ENCODE measurements around the gene SNX32.

SNX32 gene

GRCh38 chr11:65869643-65870306 lies 36.0 kb downstream of the SNX32 start:
- no peak for DNase-seq

GRCh38 chr11:65870307-65870658 lies 36.5 kb downstream of the SNX32 start:
- DNase-seq: no peak

DNA sequence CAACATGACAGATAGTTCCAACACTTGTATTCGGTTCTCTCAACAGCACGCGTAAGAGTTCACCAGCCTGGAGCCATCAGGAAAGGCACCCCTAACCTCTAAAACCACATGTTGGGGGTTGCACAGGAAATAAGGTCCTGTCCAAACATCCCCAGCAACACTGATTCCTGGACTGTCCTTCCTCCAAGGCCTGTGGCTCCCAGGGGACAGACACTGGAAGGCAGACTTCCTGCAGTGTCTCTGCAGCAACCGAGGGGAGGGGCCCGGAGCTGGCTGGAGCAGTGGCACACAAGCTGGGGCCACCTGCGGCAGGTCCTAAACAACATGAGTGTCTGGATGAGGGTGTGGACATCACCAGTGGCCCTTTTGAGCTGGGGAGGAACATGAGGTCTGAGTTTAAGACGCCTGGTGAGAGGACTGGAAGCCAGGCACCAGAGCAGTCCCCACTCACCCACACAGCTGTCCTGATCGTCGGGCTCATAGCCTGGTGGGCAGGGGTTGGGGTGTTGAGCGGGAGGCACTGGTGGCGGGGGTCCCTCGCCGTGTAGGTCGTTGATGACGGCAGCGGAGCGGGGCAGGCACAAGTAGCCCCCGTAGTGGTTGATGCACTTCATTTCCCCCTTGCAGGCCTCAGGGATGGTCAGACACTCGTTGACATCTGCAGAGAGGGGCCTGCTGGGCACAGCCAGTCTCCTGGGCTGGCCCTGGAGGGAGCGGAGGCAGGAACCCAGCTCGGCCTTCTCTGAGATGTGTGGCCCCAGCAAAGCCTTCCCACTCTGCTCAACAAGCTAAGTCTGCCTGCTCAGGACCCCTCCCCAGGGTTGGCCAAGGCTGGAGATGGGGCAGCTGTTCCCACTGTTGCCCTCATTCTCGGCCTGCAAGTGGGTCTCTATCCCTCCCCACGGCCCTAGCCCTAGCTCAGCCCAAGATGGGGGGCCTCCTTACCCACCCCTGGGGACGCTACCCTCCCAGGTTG lies 37.2 kb downstream of the SNX32 start:
- no peak for DNase-seq

GRCh38 chr11:65871811-65872548 lies 38.2 kb downstream of the SNX32 start:
- DNase-seq: no peak

DNA sequence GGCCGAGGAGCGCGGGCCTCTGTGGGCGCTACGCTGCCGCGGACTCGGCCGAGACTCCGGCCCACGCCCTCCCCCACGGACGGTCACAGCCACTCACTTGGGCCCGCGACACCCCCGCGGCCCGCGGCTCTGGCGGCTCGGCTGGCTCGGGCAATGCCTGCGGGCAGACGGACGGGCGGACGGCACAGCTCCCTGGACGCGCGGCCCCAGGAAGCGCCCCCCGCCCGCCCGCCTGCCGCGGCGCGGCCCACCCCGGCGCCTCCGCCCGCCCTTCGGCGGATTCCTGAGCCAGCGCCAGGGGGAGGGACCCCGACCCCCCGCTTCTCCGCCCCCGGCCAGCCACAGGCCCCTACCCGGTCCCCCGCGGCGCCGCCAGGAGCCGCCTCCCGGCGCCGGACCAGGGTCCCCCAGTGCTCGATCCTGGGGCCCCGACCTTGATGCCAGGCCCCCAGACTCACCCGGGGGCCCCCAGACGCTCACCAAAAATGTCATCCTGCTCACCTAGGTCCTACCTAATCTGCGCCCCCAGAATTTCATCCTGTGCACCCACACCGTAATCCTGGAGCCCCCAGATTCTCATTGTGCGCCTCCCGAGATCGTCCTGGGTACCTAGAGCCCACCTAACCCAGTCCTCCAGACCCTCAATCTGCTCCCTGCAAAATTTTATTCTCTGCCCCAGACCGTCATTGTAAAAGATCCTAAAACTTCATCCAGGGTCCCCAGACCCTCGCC lies 39.0 kb downstream of the SNX32 start, which contains the start of gene EFEMP2:
TSS of gene EFEMP2 (minus strand) at position 215 of the 732 bp plus-strand sequence. CDS start 446 bp downstream, outside the sequence.
- DNase-seq: no peak

GRCh38 chr11:65873318-65874156 lies 39.8 kb downstream of the SNX32 start:
- DNase-seq: peak; percentile 71

DNA sequence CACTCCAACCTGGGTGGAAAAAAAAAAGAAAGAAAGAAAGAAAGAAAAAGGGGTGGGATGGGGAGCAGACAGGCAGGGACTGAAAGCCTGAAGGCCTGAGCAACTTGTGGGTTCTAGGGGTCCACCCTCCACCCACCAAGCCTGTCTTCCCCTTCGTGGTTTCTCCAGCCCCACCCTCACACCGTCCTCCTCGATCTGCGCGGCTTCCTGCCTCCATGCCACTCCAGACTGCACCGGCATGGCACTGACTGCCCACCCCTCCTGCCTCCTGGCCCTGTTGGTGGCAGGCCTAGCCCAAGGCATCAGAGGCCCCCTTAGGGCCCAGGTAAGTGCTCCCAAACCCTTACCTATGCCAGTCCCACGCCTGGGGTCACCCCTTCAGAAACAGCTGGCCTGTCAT lies 45.9 kb downstream of the SNX32 start, which contains the start of gene CTSW:
TSS of gene CTSW (plus strand) at position 221 of the 400 bp plus-strand sequence. CDS start at position 239, 18 bp downstream.
- DNase-seq: no peak

DNA sequence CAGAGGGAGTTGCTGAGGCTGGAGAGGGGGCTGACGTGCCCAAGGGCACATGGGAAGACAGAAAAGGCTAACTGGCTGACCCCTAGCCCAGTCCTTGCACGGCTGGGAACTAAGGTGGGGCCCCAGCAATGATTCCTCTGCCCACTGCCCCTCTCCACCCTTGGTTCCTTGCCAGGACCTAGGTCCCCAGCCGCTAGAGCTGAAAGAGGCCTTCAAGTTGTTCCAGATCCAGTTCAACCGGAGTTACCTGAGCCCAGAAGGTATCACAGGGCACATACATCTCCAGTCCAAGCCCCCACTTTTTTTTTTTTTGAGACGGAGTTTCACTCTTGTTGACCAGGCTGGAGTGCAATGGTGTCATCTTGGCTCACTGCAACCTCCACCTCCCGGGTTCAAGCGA lies 46.3 kb downstream of the SNX32 start:
- no peak for DNase-seq

DNA sequence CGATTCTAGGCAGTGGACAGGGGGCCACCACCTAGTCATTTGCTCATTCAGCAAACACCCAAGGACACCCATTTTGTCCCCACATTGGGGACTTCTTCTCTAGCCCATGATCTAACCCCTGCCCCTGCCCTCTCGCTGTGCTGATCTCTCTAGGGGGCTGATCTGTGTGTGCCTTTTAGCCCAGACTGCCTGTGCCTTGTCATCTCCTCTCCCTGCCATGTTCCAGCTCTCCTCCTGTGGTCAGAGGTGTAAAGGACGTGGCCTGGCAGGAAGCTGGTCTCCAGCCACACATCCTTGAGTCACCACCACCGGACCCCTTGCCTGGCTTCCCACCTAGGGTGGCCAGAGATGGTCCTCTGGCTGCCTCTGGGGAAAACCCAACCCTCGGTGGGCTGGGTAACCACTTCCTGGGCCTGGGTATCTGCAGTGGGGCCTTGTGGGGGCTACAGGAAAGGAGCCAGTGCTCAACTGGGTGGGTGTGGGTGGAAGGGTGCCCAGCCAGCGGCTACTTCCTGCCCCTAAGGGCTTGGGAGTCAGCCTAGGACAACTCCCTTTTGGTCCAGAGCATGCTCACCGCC lies 47.2 kb downstream of the SNX32 start:
- no peak for DNase-seq

- no peak for DNase-seq
Measured at GRCh38 chr11:65882120-65883057, 48.6 kb downstream of the SNX32 start.

- DNase-seq: no peak
Measured at GRCh38 chr11:65883058-65883761, 49.4 kb downstream of the SNX32 start.

DNA sequence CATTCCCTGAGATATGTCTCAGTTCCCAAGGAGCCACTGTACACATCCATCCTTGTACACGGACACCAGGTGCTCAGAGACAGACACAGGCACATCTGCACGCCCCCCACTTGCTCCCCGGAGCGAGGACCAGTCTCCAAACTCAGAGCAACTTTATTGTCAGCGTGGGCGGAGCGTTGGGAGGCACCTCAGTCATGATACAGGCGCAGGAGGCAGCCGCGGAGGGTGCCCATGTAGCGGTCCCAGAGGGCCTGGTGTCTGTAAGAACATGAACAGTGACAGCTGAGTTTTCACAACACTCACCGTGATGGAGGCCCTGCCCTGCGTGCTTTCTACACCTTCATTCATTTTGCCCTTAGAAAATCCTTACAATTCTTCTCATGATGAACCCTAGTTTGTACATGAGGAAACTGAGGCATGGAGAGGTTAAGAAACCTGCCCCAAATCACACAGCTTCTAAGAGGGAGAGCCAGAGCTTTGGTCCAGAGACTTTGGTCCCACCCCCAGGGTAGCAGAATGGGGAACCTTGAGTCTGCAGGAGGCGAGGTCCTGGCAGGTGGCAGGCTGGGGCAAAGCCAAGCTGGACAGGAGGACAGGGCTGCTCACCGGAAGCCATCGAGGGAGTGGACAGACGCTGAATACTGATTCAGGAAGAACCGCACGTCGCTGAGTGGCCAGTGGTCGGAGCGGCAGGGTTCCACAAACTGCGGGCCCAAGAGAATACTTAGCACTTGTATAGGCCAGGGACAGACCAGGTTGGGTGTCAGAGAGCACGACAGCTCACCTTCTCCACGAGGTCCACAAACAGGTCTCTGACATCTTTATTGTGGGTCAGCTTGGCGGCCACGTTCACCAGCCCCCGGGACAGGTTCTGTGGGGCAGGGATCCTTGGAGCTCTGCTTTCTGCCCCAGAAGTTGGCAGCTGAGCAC lies 50.3 kb downstream of the SNX32 start:
- no peak for DNase-seq

GRCh38 chr11:65884716-65885092 lies 50.9 kb downstream of the SNX32 start:
- DNase-seq: peak; percentile 43

- no peak for DNase-seq
Measured at GRCh38 chr11:65885231-65885630, 51.5 kb downstream of the SNX32 start.

DNA sequence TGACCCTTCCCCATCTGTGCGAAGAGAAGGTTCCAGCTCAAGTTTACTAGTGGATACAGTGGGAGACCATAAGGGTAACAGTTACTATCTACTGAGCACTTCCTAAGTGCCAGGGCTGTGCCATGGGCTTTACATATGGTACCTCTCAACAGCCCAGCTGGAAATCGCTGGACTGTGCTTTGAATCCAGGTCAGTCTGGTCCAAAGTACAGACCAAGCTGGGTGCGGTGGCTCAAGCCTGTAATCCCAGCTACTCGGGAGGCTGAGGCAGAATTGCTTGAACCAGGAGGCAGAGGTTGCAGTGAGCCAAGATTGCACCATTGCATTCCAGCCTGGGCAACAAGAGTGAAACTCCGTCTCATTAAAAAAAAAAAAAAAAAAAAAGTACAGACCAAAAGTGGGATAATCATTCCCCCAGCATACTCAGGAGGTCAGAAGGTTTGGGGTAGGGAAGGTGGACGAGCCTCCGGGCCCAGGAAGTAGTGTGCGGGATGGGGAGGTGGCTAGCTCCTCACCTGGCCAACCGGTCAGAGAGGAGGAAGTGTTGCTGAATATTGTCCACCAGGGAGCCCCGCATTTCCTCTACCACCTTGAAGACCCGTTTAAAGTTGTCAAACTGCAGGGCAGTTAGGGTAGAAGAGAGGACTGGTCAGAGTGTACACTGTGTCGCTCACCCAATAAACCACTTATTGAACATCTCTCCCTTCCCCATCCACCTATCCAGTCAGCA lies 52.2 kb downstream of the SNX32 start:
- no peak for DNase-seq

DNA sequence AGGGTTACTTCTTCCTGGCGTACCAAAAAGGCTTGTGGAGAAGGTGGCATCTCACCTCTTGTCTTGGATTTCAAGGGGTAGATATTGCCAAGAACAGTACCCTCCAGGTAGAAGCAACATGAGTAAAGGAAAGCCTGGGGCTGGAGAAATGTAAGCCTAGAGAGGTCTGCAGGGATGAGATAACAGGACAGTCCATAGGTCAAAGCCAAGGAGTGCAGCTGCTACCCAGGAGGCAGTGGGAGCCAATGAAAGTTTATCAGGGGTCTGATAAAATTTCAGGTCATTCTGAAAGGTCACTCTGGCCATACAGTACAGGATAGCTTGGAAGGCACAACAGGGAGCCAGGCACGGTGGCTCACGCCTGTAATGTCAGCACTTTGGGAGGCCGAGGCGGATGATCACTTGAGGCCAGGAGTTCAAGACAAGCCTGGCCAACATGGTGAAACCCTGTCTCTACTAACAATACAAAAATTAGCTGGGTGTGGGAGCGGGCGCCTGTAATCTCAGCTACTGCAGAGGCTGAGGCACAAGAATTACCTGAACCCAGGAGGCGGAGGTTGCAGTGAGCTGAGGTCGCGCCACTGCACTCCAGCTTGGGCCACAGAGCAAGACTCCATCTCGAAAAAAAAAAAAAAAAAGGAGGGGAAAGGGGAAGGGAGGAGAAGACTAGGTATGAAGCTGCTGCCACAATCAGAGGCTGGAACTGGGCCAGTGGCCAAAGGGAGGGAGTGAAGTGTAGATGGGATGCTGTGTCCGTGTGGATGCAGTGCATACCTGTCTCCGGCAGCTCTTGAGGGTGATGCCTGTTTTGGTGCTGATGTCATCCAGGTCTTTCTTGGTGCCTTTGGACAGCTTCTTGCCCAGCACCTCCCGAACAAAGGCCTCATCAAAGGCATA lies 53.3 kb downstream of the SNX32 start:
- DNase-seq: no peak

All from SHP77 treated with DMSO at 0.1 percent for 48 hours (cell line).